ENCODE measurements around the gene RNF125. TPM values are rescaled to one million over a fixed set of nuclear protein-coding genes. Genes with fewer than 3 reads are reported as not detected.

The RNF125 gene
- total and polyA plus RNA-seq, 9 of the 15 experiments (the other 6 are each of a cell fraction or from before 2014, with no cell fraction given): 0.01 to 0.29 (median 0.07) TPM; not detected in 1

DNA sequence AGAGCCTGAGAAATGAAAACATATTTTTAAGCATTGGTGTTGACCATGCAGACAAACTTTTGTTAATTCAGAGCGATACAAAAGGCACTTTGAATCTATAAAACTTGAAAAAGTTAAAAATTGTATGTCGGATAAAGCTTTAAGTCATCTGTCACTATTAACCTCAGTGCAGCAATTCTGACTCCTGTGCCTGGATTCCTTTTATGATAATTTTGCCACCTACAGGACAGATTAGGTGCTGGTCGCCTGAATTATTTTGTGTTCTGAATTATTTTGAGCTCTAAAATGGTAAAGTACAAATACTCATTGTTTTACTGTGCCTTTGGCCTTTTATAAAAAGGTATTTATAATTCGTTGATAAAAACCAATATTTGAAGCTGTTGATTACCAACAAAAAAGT, 53.7 kb downstream of the RNF125 start (continued):
- TF ChIP-seq RAD21 (CRISPR knock-in tag; conservative IDR thresholded peaks at IDR 0.05 in 1 of 2, IDR thresholded peaks at IDR 0.05 in 1 of 2) (peak in 1 of 2 experiments; percentile 45; a peak in 3 of 4 replicates), MYC (IDR thresholded peaks at IDR 0.05; ENCODE audit: low read depth, low read length) (no peak), MYC (CRISPR knock-in tag; IDR thresholded peaks at IDR 0.05; ENCODE audit: borderline replicate concordance, low read depth) (no peak), MYBL2 (IDR thresholded peaks at IDR 0.05; ENCODE audit: low read depth) (no peak), MYBL2 (CRISPR knock-in tag; IDR thresholded peaks at IDR 0.05; ENCODE audit: borderline replicate concordance) (no peak), CBX8 (IDR thresholded peaks at IDR 0.05; ENCODE audit: borderline replicate concordance, extremely low read depth, low read depth, low read length, poor library complexity, severe bottlenecking) (no peak), ZBTB34 (CRISPR knock-in tag; IDR thresholded peaks at IDR 0.05) (no peak), CREM (IDR thresholded peaks at IDR 0.05; ENCODE audit: low read depth) (no peak)
- TF ChIP-seq, protein P1, sequence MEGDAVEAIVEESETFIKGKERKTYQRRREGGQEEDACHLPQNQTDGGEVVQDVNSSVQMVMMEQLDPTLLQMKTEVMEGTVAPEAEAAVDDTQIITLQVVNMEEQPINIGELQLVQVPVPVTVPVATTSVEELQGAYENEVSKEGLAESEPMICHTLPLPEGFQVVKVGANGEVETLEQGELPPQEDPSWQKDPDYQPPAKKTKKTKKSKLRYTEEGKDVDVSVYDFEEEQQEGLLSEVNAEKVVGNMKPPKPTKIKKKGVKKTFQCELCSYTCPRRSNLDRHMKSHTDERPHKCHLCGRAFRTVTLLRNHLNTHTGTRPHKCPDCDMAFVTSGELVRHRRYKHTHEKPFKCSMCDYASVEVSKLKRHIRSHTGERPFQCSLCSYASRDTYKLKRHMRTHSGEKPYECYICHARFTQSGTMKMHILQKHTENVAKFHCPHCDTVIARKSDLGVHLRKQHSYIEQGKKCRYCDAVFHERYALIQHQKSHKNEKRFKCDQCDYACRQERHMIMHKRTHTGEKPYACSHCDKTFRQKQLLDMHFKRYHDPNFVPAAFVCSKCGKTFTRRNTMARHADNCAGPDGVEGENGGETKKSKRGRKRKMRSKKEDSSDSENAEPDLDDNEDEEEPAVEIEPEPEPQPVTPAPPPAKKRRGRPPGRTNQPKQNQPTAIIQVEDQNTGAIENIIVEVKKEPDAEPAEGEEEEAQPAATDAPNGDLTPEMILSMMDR (IDR thresholded peaks at IDR 0.05 in 2 of 3, conservative IDR thresholded peaks at IDR 0.05 in 1 of 3; ENCODE audit: insufficient read depth in 2 of 3, low read depth in 1 of 3, low read length in 3 of 3): peak; percentile 12 to 51 (median 40); a peak in 3 of 6 replicates
